ENCODE measurements around the gene CYP26C1.
"Not testable (repeated sequence)": the region's sequence is repeated elsewhere in the genome, so short reads cannot be mapped to it uniquely, and the experiment has no call there.

The CYP26C1 gene

GRCh38 chr10:93098816-93099215, 38.2 kb downstream of the CYP26C1 start:
- no peak for DNase-seq (ENCODE audit: low read depth)
- no peak overlapping the region for H3K4me3 ChIP-seq (ENCODE audit: low read depth, low read length)
- TF ChIP-seq CTCF (IDR thresholded peaks at IDR 0.05; ENCODE audit: control insufficient read depth, extremely low read depth, insufficient read depth) = no peak

GRCh38 chr10:93099670-93100069, 39.1 kb downstream of the CYP26C1 start:
- no peak for DNase-seq (ENCODE audit: low read depth)
- no peak for TF ChIP-seq CTCF (IDR thresholded peaks at IDR 0.05; ENCODE audit: control insufficient read depth, extremely low read depth, insufficient read depth)
- no peak overlapping the region for H3K4me3 ChIP-seq (ENCODE audit: low read depth, low read length)

GRCh38 chr10:93101148-93101547, 40.5 kb downstream of the CYP26C1 start:
- not testable (repeated sequence) for H3K4me3 ChIP-seq (ENCODE audit: low read depth, low read length); DNase-seq (ENCODE audit: low read depth)

- no peak overlapping the region for H3K4me3 ChIP-seq (ENCODE audit: low read depth, low read length)
- DNase-seq (ENCODE audit: low read depth) = no peak
- TF ChIP-seq CTCF (IDR thresholded peaks at IDR 0.05; ENCODE audit: control insufficient read depth, extremely low read depth, insufficient read depth) = no peak
Observed at GRCh38 chr10:93103953-93104352, 43.4 kb downstream of the CYP26C1 start.

- no peak for DNase-seq (ENCODE audit: low read depth)
- H3K4me3 ChIP-seq (ENCODE audit: low read depth, low read length) = no peak overlapping the region
- no peak for TF ChIP-seq CTCF (IDR thresholded peaks at IDR 0.05; ENCODE audit: control insufficient read depth, extremely low read depth, insufficient read depth)
Observed at GRCh38 chr10:93106631-93107072, 46.1 kb downstream of the CYP26C1 start.

- no peak overlapping the region for H3K4me3 ChIP-seq (ENCODE audit: low read depth, low read length)
- DNase-seq (ENCODE audit: low read depth) = no peak
Observed at GRCh38 chr10:93110472-93111146, 50.0 kb downstream of the CYP26C1 start.

GRCh38 chr10:93113042-93113441, 52.4 kb downstream of the CYP26C1 start:
- no peak overlapping the region for H3K4me3 ChIP-seq (ENCODE audit: low read depth, low read length)
- DNase-seq (ENCODE audit: low read depth) = no peak
- TF ChIP-seq CTCF (IDR thresholded peaks at IDR 0.05; ENCODE audit: control insufficient read depth, extremely low read depth, insufficient read depth) = no peak

More at GRCh38 chr10:93110472-93111146, 50.0 kb downstream of the CYP26C1 start:
- no peak for TF ChIP-seq CTCF (IDR thresholded peaks at IDR 0.05; ENCODE audit: control insufficient read depth, extremely low read depth, insufficient read depth)

Data from LNCaP clone FGC (cell line).